Measurements from ENCODE around the gene MAP2K6. TPM values are rescaled to one million over a fixed set of nuclear protein-coding genes. Genes with fewer than 3 reads are reported as not detected.
A peak's percentile ranks its signal among the peaks of the same experiment; 100 is the strongest.

The MAP2K6 gene
- total RNA-seq, 1 experiment from 2014 or later, result 106 TPM

DNA sequence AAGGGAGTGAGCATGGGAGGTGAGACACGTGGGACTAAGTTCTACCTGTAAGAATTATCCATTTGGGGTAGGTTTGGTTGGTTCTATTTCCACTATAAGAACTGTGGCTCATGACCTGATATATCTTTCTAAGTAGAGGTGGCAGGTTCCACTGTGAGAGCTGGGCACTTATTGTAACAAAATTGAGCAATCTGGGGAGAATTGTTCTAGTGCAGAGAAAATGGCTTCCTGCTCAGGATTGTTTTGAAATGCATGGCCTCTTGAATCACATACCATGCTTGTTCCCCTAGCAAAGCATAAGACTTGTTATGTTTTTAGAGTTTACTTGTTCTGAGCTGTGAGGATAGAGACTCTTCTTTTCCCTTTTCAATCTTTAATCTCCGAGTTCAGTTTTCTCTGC lies 125.9 kb downstream of the MAP2K6 start:
- H3K4me2 ChIP-seq (ENCODE audit: low read depth, low read length, poor library complexity, severe bottlenecking), result no peak overlapping the region
- H2AFZ ChIP-seq (ENCODE audit: low read length), result no peak overlapping the region
- no peak overlapping the region for H3K4me3 ChIP-seq (ENCODE audit: low read length)
- H4K20me1 ChIP-seq (ENCODE audit: insufficient read depth, low read depth, low read length), result no peaks in the 10 kb centered on the region
- no peaks in the 10 kb centered on the region for H3K4me1 ChIP-seq (ENCODE audit: low read length)
- no peak for DNase-seq
- no peaks in the 10 kb centered on the region for H3K9me3 ChIP-seq (ENCODE audit: low read length)
- H3K36me3 ChIP-seq (ENCODE audit: insufficient read depth, low read length), result peaks cover 38% of the 10 kb centered on the region; the same call in 1 of the 2 replicates
- H3K9ac ChIP-seq (ENCODE audit: low read length), result no peak overlapping the region
- no peaks in the 10 kb centered on the region for H3K27me3 ChIP-seq (ENCODE audit: low read length)
- H3K79me2 ChIP-seq (ENCODE audit: low read length), result no peaks in the 10 kb centered on the region
- H3K9me2 ChIP-seq (replicated peaks; ENCODE audit: insufficient read depth, low read length), result no peaks in the 10 kb centered on the region
- no peak overlapping the region for H3K27ac ChIP-seq (ENCODE audit: low read length)

DNA sequence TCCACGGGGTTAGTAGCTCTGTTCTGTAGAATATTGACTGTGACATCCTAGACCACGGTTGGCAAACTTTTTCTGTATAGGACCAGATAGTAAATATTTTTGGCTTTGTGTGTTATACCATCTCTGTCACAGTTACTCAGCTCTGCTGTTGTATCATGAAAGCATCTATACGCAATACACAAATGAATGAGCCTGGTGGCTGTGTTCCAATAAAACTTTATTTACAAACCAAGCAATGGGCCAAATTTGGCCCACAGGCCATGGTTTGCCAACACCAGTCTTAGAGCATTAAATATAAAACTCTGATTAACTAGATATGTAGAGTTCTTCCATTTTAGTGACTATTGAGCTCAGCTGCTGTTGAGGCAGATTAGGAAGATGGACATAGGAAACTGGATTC lies 132.7 kb downstream of the MAP2K6 start:
- no peaks in the 10 kb centered on the region for H3K9me2 ChIP-seq (replicated peaks; ENCODE audit: insufficient read depth, low read length)
- H3K9ac ChIP-seq (ENCODE audit: low read length), result no peak overlapping the region
- H3K36me3 ChIP-seq (ENCODE audit: insufficient read depth, low read length), result peaks cover 36% of the 10 kb centered on the region
- H3K79me2 ChIP-seq (ENCODE audit: low read length), result no peaks in the 10 kb centered on the region
- H3K4me2 ChIP-seq (ENCODE audit: low read depth, low read length, poor library complexity, severe bottlenecking), result peak overlapping the region; percentile 17
- peaks cover 16% of the 10 kb centered on the region for H3K4me1 ChIP-seq (ENCODE audit: low read length)
- H2AFZ ChIP-seq (ENCODE audit: low read length), result no peak overlapping the region
- no peak overlapping the region for H3K4me3 ChIP-seq (ENCODE audit: low read length)
- H3K27me3 ChIP-seq (ENCODE audit: low read length), result no peaks in the 10 kb centered on the region
- no peaks in the 10 kb centered on the region for H3K9me3 ChIP-seq (ENCODE audit: low read length)
- no peaks in the 10 kb centered on the region for H4K20me1 ChIP-seq (ENCODE audit: insufficient read depth, low read depth, low read length)
- no peak for DNase-seq
- no peak overlapping the region for H3K27ac ChIP-seq (ENCODE audit: low read length)

DNA sequence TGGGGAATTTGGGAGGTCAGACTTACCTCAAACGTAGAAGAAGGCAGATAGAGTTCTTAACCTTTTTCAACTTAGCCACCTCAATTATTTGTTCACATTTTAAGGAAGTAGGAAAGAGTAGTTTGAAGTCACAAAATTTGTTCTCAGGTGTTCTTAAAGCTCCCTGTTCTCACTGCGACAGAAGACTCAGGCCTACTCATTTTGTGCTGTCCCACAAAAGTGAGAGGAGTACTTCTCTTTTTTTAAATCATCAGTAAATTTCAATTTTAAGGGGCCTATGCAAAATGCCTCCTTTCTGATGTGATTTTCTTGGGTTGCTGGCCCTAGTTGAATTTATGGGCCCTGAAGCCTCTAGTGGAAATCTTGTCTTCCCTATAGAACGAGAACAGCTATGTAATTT lies 133.4 kb downstream of the MAP2K6 start:
- H3K79me2 ChIP-seq (ENCODE audit: low read length), result no peaks in the 10 kb centered on the region
- H3K36me3 ChIP-seq (ENCODE audit: insufficient read depth, low read length), result peaks cover 29% of the 10 kb centered on the region
- H3K4me1 ChIP-seq (ENCODE audit: low read length), result peaks cover 16% of the 10 kb centered on the region
- H3K4me3 ChIP-seq (ENCODE audit: low read length), result no peak overlapping the region
- no peak overlapping the region for H2AFZ ChIP-seq (ENCODE audit: low read length)
- H3K27me3 ChIP-seq (ENCODE audit: low read length), result no peaks in the 10 kb centered on the region
- H3K9ac ChIP-seq (ENCODE audit: low read length), result no peak overlapping the region; the same call in 1 of the 2 replicates
- peak; percentile 53 for DNase-seq
- H3K4me2 ChIP-seq (ENCODE audit: low read depth, low read length, poor library complexity, severe bottlenecking), result peak overlapping the region; percentile 17
- no peaks in the 10 kb centered on the region for H3K9me2 ChIP-seq (replicated peaks; ENCODE audit: insufficient read depth, low read length)
- no peaks in the 10 kb centered on the region for H3K9me3 ChIP-seq (ENCODE audit: low read length)
- no peak overlapping the region for H3K27ac ChIP-seq (ENCODE audit: low read length)
- no peaks in the 10 kb centered on the region for H4K20me1 ChIP-seq (ENCODE audit: insufficient read depth, low read depth, low read length)

DNA sequence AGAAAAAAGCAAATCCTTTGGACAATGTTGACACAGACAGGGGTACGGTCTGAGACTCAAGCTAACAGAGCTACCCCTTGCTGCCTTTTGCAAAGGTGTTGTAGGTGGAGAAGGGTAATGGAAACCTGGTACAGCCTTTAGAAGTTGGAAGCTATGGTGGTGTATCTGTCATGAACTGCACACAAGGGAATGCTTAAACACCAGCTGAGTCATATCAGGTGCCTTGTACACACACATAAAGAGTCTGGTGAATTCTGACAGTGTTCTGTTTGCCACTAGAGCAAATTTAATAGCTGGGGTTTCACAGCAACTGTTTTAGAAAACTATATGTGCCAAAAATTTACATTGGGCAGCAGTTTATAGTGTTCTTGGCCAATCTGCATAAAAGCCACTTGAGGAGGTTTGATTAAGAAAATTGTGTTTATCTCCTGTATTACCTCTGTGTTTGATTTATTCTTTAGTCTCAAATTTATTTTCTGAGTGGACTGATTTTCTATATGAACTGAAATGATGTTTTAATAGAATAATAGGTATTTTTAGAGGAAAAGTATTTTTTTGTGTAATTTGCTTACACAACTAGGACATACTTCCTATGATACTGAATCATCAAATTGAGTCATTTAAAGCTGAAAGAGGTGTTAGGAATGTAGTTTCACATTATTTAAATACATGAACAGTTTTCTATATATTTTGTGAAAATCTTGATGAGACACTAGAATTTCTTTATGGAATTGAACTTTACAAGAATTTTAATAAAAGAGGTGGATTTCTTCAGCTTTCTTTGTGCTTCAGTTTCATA lies 136.9 kb downstream of the MAP2K6 start:
- H3K79me2 ChIP-seq (ENCODE audit: low read length), result no peaks in the 10 kb centered on the region
- H4K20me1 ChIP-seq (ENCODE audit: insufficient read depth, low read depth, low read length), result no peaks in the 10 kb centered on the region
- H3K9me3 ChIP-seq (ENCODE audit: low read length), result no peaks in the 10 kb centered on the region
- no peak overlapping the region for H3K4me2 ChIP-seq (ENCODE audit: low read depth, low read length, poor library complexity, severe bottlenecking)
- H3K36me3 ChIP-seq (ENCODE audit: insufficient read depth, low read length), result peaks cover 23% of the 10 kb centered on the region
- no peak for DNase-seq
- H3K9me2 ChIP-seq (replicated peaks; ENCODE audit: insufficient read depth, low read length), result no peaks in the 10 kb centered on the region
- no peak overlapping the region for H3K27ac ChIP-seq (ENCODE audit: low read length)
- no peak overlapping the region for H2AFZ ChIP-seq (ENCODE audit: low read length)
- no peaks in the 10 kb centered on the region for H3K27me3 ChIP-seq (ENCODE audit: low read length)
- no peak overlapping the region for H3K4me3 ChIP-seq (ENCODE audit: low read length)
- peaks cover 16% of the 10 kb centered on the region for H3K4me1 ChIP-seq (ENCODE audit: low read length)
- no peak overlapping the region for H3K9ac ChIP-seq (ENCODE audit: low read length)

DNA sequence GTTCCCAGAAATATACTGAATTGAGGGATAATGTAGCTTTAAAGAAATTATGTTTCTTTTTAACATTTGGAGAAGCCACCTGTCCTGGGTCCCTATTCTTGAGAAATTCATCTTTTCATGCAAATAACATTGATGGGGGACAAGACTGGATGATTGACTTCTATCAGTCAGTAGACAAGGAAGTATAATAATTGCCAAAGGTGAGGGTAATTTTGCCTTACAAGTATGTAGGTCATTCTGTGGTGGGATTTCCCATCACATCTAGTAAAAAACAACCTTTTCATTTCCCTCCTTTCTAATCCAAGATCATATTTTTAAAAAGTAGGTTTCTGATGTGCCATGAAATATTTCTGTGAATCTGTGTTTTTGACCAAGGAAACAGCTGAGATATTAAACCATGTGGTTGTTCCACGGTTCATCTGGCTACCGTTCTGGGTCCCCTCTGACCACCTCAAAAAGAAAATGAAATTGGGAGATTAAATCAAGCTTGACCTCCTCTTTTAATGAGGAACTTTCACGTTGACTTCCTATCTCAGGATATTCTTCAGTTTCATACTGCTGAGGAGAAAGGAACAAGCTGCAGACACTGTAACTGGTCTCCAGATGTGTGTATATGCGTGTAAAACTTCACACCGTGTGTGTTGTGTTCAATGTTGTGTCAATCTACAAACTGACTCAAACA lies 138.6 kb downstream of the MAP2K6 start:
- peaks cover 4% of the 10 kb centered on the region for H3K4me1 ChIP-seq (ENCODE audit: low read length)
- H4K20me1 ChIP-seq (ENCODE audit: insufficient read depth, low read depth, low read length), result no peaks in the 10 kb centered on the region
- DNase-seq, result no peak
- H3K36me3 ChIP-seq (ENCODE audit: insufficient read depth, low read length), result peaks cover 14% of the 10 kb centered on the region; the same call in 1 of the 2 replicates
- no peak overlapping the region for H3K9ac ChIP-seq (ENCODE audit: low read length)
- H3K27ac ChIP-seq (ENCODE audit: low read length), result no peak overlapping the region
- H3K27me3 ChIP-seq (ENCODE audit: low read length), result no peaks in the 10 kb centered on the region
- H3K79me2 ChIP-seq (ENCODE audit: low read length), result no peaks in the 10 kb centered on the region
- no peak overlapping the region for H3K4me2 ChIP-seq (ENCODE audit: low read depth, low read length, poor library complexity, severe bottlenecking)
- H2AFZ ChIP-seq (ENCODE audit: low read length), result no peak overlapping the region
- no peaks in the 10 kb centered on the region for H3K9me3 ChIP-seq (ENCODE audit: low read length)
- no peak overlapping the region for H3K4me3 ChIP-seq (ENCODE audit: low read length)
- H3K9me2 ChIP-seq (replicated peaks; ENCODE audit: insufficient read depth, low read length), result no peaks in the 10 kb centered on the region

DNA sequence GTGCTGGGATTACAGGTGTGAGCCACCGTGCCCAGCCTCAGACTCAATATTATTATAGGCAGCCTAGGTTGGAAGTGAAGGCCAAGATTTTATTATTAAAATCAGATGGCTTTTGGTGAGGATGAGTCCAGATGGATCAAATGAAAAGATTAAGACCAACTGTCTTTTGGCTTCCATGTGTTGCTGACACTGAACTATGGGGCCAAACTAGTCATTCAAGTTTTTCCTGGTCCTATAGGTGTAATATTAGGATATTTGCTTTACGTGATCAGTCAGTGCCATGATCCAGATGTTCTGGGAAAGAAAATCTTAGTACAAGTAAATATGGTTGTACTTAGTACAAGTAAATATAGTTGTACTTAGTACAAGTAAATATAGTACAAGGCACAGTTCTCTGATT lies 140.6 kb downstream of the MAP2K6 start:
- no peaks in the 10 kb centered on the region for H3K79me2 ChIP-seq (ENCODE audit: low read length)
- no peak overlapping the region for H3K4me2 ChIP-seq (ENCODE audit: low read depth, low read length, poor library complexity, severe bottlenecking)
- H3K36me3 ChIP-seq (ENCODE audit: insufficient read depth, low read length), result no peaks in the 10 kb centered on the region
- H3K9me3 ChIP-seq (ENCODE audit: low read length), result no peaks in the 10 kb centered on the region
- no peaks in the 10 kb centered on the region for H3K27me3 ChIP-seq (ENCODE audit: low read length)
- no peak overlapping the region for H2AFZ ChIP-seq (ENCODE audit: low read length)
- H3K9me2 ChIP-seq (replicated peaks; ENCODE audit: insufficient read depth, low read length), result no peaks in the 10 kb centered on the region
- H3K9ac ChIP-seq (ENCODE audit: low read length), result no peak overlapping the region
- no peaks in the 10 kb centered on the region for H4K20me1 ChIP-seq (ENCODE audit: insufficient read depth, low read depth, low read length)
- 0 out of 2 replicates have a peak, but pooled peaks cover 2% of the 10 kb centered on the region for H3K4me1 ChIP-seq (ENCODE audit: low read length)
- H3K27ac ChIP-seq (ENCODE audit: low read length), result no peak overlapping the region
- DNase-seq, result no peak
- no peak overlapping the region for H3K4me3 ChIP-seq (ENCODE audit: low read length)

DNA sequence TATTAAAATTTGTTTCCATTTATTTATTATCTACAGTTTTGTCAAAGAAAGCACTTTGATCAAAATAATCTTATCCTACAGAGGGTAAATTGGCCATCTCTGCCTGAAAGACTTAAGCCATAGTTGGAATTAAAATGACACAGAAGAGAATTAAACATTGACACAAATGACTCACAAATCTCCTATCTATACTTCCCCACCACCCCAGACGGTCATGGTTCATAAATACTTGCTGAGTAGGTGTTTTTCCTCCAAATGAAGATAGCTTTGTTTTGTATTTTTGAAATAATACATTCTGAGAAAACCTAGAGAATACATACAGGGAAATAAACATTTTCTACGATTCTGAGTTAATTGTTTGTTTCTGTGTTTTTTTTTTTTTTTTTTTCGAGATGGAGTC lies 142.8 kb downstream of the MAP2K6 start:
- DNase-seq, result no peak
- H3K4me2 ChIP-seq (ENCODE audit: low read depth, low read length, poor library complexity, severe bottlenecking), result no peak overlapping the region

DNA sequence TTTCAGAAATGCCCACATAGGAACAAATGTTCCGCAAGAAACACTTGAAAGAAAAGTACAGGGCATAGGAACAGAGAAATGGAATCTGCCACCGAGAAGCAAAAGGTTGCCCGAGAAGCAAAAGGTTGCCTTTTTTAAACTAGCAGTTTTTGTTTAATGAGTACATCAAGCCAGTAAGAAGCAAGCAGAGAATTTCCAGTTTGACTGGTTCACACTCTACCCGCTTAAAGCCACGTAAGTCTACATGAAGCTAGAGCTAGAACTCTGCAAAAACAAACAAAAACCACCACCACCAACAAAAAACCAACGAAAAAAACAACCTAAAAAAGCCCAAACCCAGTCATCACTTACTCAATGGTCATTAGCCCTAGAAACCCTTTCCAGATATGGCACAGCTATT lies 144.3 kb downstream of the MAP2K6 start:
- Histone ChIP-seq H2AFZ (ENCODE audit: low read length) (no peak overlapping the region), H3K4me2 (ENCODE audit: low read depth, low read length, poor library complexity, severe bottlenecking) (no peak overlapping the region), H3K27ac (ENCODE audit: low read length) (no peak overlapping the region), H3K27me3 (ENCODE audit: low read length) (no peaks in the 10 kb centered on the region), H3K9me3 (ENCODE audit: low read length) (no peaks in the 10 kb centered on the region), H3K9me2 (replicated peaks; ENCODE audit: insufficient read depth, low read length) (no peaks in the 10 kb centered on the region), H3K4me3 (ENCODE audit: low read length) (no peak overlapping the region), H4K20me1 (ENCODE audit: insufficient read depth, low read depth, low read length) (no peaks in the 10 kb centered on the region), H3K9ac (ENCODE audit: low read length) (no peak overlapping the region), H3K4me1 (ENCODE audit: low read length) (0 out of 2 replicates have a peak, but pooled peaks cover 3% of the 10 kb centered on the region), H3K79me2 (ENCODE audit: low read length) (no peaks in the 10 kb centered on the region), H3K36me3 (ENCODE audit: insufficient read depth, low read length) (no peaks in the 10 kb centered on the region)
- no peak for DNase-seq

More for the DNA sequence above, 142.8 kb downstream of the MAP2K6 start:
- H4K20me1 ChIP-seq (ENCODE audit: insufficient read depth, low read depth, low read length), result no peaks in the 10 kb centered on the region
- H3K9me2 ChIP-seq (replicated peaks; ENCODE audit: insufficient read depth, low read length), result no peaks in the 10 kb centered on the region
- no peak overlapping the region for H3K9ac ChIP-seq (ENCODE audit: low read length)
- no peaks in the 10 kb centered on the region for H3K27me3 ChIP-seq (ENCODE audit: low read length)
- 0 out of 2 replicates have a peak, but pooled peaks cover 3% of the 10 kb centered on the region for H3K4me1 ChIP-seq (ENCODE audit: low read length)
- no peaks in the 10 kb centered on the region for H3K9me3 ChIP-seq (ENCODE audit: low read length)
- H2AFZ ChIP-seq (ENCODE audit: low read length), result no peak overlapping the region
- H3K4me3 ChIP-seq (ENCODE audit: low read length), result no peak overlapping the region
- H3K79me2 ChIP-seq (ENCODE audit: low read length), result no peaks in the 10 kb centered on the region
- H3K27ac ChIP-seq (ENCODE audit: low read length), result no peak overlapping the region
- H3K36me3 ChIP-seq (ENCODE audit: insufficient read depth, low read length), result no peaks in the 10 kb centered on the region
